Measurements from ENCODE around the gene PLEKHJ1. TPM values are rescaled to one million over a fixed set of nuclear protein-coding genes. Genes with fewer than 3 reads are reported as not detected.

PLEKHJ1 gene
- total and polyA plus RNA-seq, 2 of the 8 experiments (the other 6 are each of a cell fraction or from before 2014, with no cell fraction given), result 135 to 187 TPM

DNA sequence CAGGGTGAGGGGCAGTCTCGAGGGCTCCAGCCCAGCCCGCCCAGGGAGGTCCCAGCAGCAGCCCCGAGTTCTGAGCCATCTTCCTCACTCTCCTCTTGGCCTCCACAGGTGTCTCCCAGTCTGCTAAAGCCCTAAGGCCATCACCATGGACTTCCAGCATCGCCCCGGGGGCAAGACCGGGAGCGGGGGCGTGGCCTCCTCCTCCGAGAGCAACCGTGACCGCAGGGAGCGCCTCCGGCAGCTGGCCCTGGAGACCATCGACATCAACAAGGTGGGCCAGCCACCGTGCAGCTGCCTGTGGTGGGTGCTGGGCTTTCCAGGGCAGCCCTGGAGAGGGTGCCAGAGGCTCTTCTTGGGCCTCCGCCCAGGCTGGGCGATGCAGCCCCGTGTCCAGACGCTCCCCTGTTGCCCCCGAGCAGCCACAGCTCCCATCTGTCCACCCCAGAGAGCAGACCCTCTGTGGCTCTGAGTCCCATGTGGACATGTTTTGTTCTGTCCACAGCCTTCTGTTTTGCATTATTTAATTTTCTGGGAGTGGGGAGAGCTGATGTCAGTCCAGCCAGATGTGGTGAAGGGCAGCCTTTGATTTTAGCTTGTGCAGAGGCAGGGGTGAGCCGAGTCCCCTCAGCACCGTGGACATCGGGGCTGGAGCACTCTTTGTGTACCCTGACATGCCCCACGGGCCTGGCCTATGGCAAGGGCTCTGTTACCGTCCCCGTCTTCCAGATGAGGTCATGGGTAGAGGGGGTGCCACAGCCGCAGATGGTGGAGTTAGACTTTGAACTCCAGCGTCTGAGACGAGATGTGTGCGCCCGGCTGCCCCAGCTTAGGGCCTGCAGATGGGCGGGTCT is 7.4 kb upstream of the PLEKHJ1 start:
- Histone ChIP-seq H3K4me3 (ENCODE audit: extremely low read depth in 1 of 4, insufficient read depth in 2 of 4, low read depth in 3 of 4, low read length in 4 of 4) (no peak overlapping the region), H3K18ac (ENCODE audit: extremely low read depth, low read length) (no peak overlapping the region; the same call in 1 of the 2 replicates), H3K4me2 (ENCODE audit: insufficient read depth in 1 of 2, low read depth in 2 of 2, low read length in 2 of 2) (no peak overlapping the region), H2AK5ac (ENCODE audit: low read depth, low read length) (no peak overlapping the region), H2BK15ac (ENCODE audit: low read length) (no peak overlapping the region), H2BK20ac (ENCODE audit: low read length) (no peak overlapping the region), H3K23ac (ENCODE audit: insufficient read length) (no peak overlapping the region), H2BK12ac (ENCODE audit: low read depth, low read length) (no peak overlapping the region), H2AFZ (ENCODE audit: low read length) (no peak overlapping the region), H3K56ac (replicated peaks; ENCODE audit: insufficient read length, low read depth, low read length) (no peak overlapping the region), H2BK5ac (ENCODE audit: low read depth, low read length) (no peak overlapping the region), H3K79me1 (ENCODE audit: low read depth, low read length) (peaks cover 20% of the 10 kb centered on the region), H3K9ac (replicated peaks in 1 of 4; ENCODE audit: extremely low read depth in 1 of 4, low read depth in 3 of 4, low read length in 3 of 4) (no peak overlapping the region), H3K9me3 (ENCODE audit: insufficient read depth in 2 of 2, low read depth in 1 of 2, low read length in 1 of 2) (no peaks in the 10 kb centered on the region), H3K79me2 (ENCODE audit: control insufficient read depth in 1 of 2, insufficient read depth in 2 of 2, low read length in 2 of 2) (peaks cover 31 to 56% of the 10 kb centered on the region in 2 experiments), H3K4ac (replicated peaks; ENCODE audit: insufficient read length, low read depth, low read length) (no peak overlapping the region), H3K4me1 (replicated peaks in 1 of 4; ENCODE audit: control insufficient read depth in 3 of 4, insufficient read depth in 4 of 4, low read length in 3 of 4) (peaks cover 0 to 16% (median 8%) of the 10 kb centered on the region in 4 experiments; a peak in 5 of 7 replicates), H4K20me1 (replicated peaks in 1 of 2; ENCODE audit: control insufficient read depth in 1 of 2, insufficient read depth in 2 of 2, low read length in 2 of 2) (peaks cover 38 to 64% of the 10 kb centered on the region in 2 experiments), H4K8ac (ENCODE audit: extremely low read depth, insufficient read depth, low read length) (peak overlapping the region; percentile 16; the same call in 1 of the 2 replicates), H3K23me2 (ENCODE audit: low read depth, low read length) (no peaks in the 10 kb centered on the region; the same call in 1 of the 2 replicates), H4K91ac (replicated peaks; ENCODE audit: insufficient read length, low read length) (no peak overlapping the region), H3K27me3 (replicated peaks in 1 of 4; ENCODE audit: control insufficient read depth in 3 of 4, extremely low read depth in 1 of 4, insufficient read depth in 3 of 4, low read length in 3 of 4) (no peaks in the 10 kb centered on the region), H4K5ac (ENCODE audit: insufficient read length, low read depth, low read length) (no peak overlapping the region), H3K36me3 (ENCODE audit: control insufficient read depth in 2 of 4, insufficient read depth in 4 of 4, low read length in 3 of 4) (peaks cover 28 to 49% (median 45%) of the 10 kb centered on the region in 4 experiments), H2BK120ac (replicated peaks; ENCODE audit: low read depth, low read length) (no peak overlapping the region), H3K27ac (ENCODE audit: low read depth, low read length) (no peak overlapping the region), H3K14ac (ENCODE audit: insufficient read length) (no peak overlapping the region)
- POLR2A ChIA-PET (ENCODE audit: partially characterized antibody), result interaction anchor here (0.8 to 10.3 kb wide), 5 partner anchors 13 to 29 kb away, joined by 3 to 206 read pairs (median 5); partner anchors contain the start of genes AMH and JSRP1
- DNase-seq (ENCODE audit: low read depth in 1 of 2, low spot score in 2 of 2) (no peak), FAIRE-seq (no peak)
- WGBS, 2 experiments (ENCODE audit: extremely low coverage in 1 of 2, insufficient coverage in 1 of 2, insufficient read length in 1 of 2, insufficient replicate concordance in 2 of 2, low coverage in 1 of 2, low lambda C conversion rate in 2 of 2, missing lambda C conversion rate in 1 of 2), result 93% methylated on average over 31 of the region's 32 CpGs; no CpG with 5 or more reads in 1 of the 2 experiments
- CTCF ChIA-PET (ENCODE audit: partially characterized antibody), result interaction anchor here (1.1 to 1.2 kb wide), 2 partner anchors 10 to 11 kb away, joined by 4 to 5 read pairs; no protein-coding TSS in a partner anchor
- TF ChIP-seq RAD21 (IDR thresholded peaks at IDR 0.05 in 1 of 2, conservative IDR thresholded peaks at IDR 0.05 in 1 of 2; ENCODE audit: low read depth in 2 of 2, low read length in 2 of 2), result no peak
- TF ChIP-seq SAP30 (IDR thresholded peaks at IDR 0.05; ENCODE audit: insufficient read depth, insufficient replicate concordance, low read length), result no peak
- TF ChIP-seq EP300 (IDR thresholded peaks at IDR 0.05; ENCODE audit: borderline replicate concordance in 1 of 2, low read depth in 2 of 2, low read length in 2 of 2), result no peak
- TF ChIP-seq CREB1 (IDR thresholded peaks at IDR 0.05), result no peak
- no peak for TF ChIP-seq CTBP2 (IDR thresholded peaks at IDR 0.05; ENCODE audit: borderline replicate concordance, insufficient read depth, insufficient read length, low read length)
- TF ChIP-seq KDM5A (IDR thresholded peaks at IDR 0.05; ENCODE audit: low read length), result no peak
- TF ChIP-seq HDAC6 (IDR thresholded peaks at IDR 0.05; ENCODE audit: low read depth, low read length), result no peak
